Measurements from ENCODE around the gene HOXA2. TPM values are rescaled to one million over a fixed set of nuclear protein-coding genes. Genes with fewer than 3 reads are reported as not detected.
A peak's percentile ranks its signal among the peaks of the same experiment; 100 is the strongest.

HOXA2 gene
- total RNA-seq, 2 donors from 2014 or later, result not detected

GRCh38 chr7:27098578-27099451 lies 3.7 kb downstream of the HOXA2 start:
- H3K4me3 Mint-ChIP-seq, result peak overlapping the region; percentile 58 to 87
- peaks cover 1 to 10% of the 10 kb centered on the region in 2 donors for H3K36me3 Mint-ChIP-seq (ENCODE audit: insufficient read depth in 2 of 2)
- no peak for ATAC-seq (replicated peaks in 1 of 2)
- H3K9me3 Mint-ChIP-seq, result no peaks in the 10 kb centered on the region
- no peak overlapping the region for H3K27ac Mint-ChIP-seq
- DNase-seq, result no peak
- peaks cover 60% of the 10 kb centered on the region for H3K4me1 Mint-ChIP-seq (ENCODE audit: low read depth)
- H3K27me3 Mint-ChIP-seq (ENCODE audit: low read depth), result peaks cover 85% of the 10 kb centered on the region

GRCh38 chr7:27097686-27098577 lies 4.6 kb downstream of the HOXA2 start:
- H3K4me3 Mint-ChIP-seq, result peak overlapping the region; percentile 87 to 89
- DNase-seq, result no peak
- ATAC-seq (replicated peaks in 1 of 2), result no peak
- no peak overlapping the region for H3K27ac Mint-ChIP-seq
- H3K27me3 Mint-ChIP-seq (ENCODE audit: low read depth), result peaks cover 85% of the 10 kb centered on the region
- H3K4me1 Mint-ChIP-seq (ENCODE audit: low read depth), result peaks cover 56% of the 10 kb centered on the region
- peaks cover 1 to 10% of the 10 kb centered on the region in 2 donors for H3K36me3 Mint-ChIP-seq (ENCODE audit: insufficient read depth in 2 of 2)
- H3K9me3 Mint-ChIP-seq, result no peaks in the 10 kb centered on the region

- Mint-ChIP-seq H3K9me3 (no peaks in the 10 kb centered on the region), H3K27me3 (ENCODE audit: low read depth) (peaks cover 85% of the 10 kb centered on the region), H3K36me3 (ENCODE audit: insufficient read depth in 2 of 2) (peaks cover 0 to 10% of the 10 kb centered on the region in 2 donors), H3K4me1 (ENCODE audit: low read depth) (peaks cover 48% of the 10 kb centered on the region), H3K27ac (peak overlapping the region; percentile 11), H3K4me3 (peak overlapping the region; percentile 87 to 89)
- peak in 1 of 2 donors; percentile 37 for DNase-seq
- ATAC-seq (replicated peaks in 1 of 2), result peak in 1 of 2 donors; percentile 22
These were observed 5.5 kb downstream of the HOXA2 start for GRCh38 chr7:27096768-27097514.

GRCh38 chr7:27095897-27096767 lies 6.4 kb downstream of the HOXA2 start, which contains the start of gene HOXA1:
TSS of gene HOXA1 (minus strand) at chr7:27096000. CDS start at chr7:27095912, 88 bp downstream.
- H3K4me1 Mint-ChIP-seq (ENCODE audit: low read depth), result peaks cover 42% of the 10 kb centered on the region
- H3K4me3 Mint-ChIP-seq, result peak within 1 kb of the TSS; percentile 87 to 89
- DNase-seq (peak; percentile 82 to 85), ATAC-seq (replicated peaks in 1 of 2) (peak; percentile 88 to 89)
- H3K9me3 Mint-ChIP-seq, result no peaks in the 10 kb centered on the region
- peaks cover 0 to 10% of the 10 kb centered on the region in 2 donors for H3K36me3 Mint-ChIP-seq (ENCODE audit: insufficient read depth in 2 of 2)
- H3K27ac Mint-ChIP-seq, result peak within 1 kb of the TSS; percentile 73
- H3K27me3 Mint-ChIP-seq (ENCODE audit: low read depth), result peaks cover 85% of the 10 kb centered on the region

- peak overlapping the region; percentile 87 to 89 for H3K4me3 Mint-ChIP-seq
These were observed 7.2 kb downstream of the HOXA2 start for GRCh38 chr7:27095050-27095896.

GRCh38 chr7:27094304-27095049 lies 8.0 kb downstream of the HOXA2 start:
- no peak for ATAC-seq (replicated peaks in 1 of 2)
- H3K4me1 Mint-ChIP-seq (ENCODE audit: low read depth), result peaks cover 35% of the 10 kb centered on the region
- DNase-seq, result no peak
- peak overlapping the region; percentile 73 for H3K27ac Mint-ChIP-seq
- H3K36me3 Mint-ChIP-seq (ENCODE audit: insufficient read depth in 2 of 2), result peaks cover 0 to 10% of the 10 kb centered on the region in 2 donors
- H3K27me3 Mint-ChIP-seq (ENCODE audit: low read depth), result peaks cover 85% of the 10 kb centered on the region
- H3K9me3 Mint-ChIP-seq, result no peaks in the 10 kb centered on the region
- H3K4me3 Mint-ChIP-seq, result peak overlapping the region; percentile 87 to 89

More at GRCh38 chr7:27095050-27095896, 7.2 kb downstream of the HOXA2 start:
- Mint-ChIP-seq H3K9me3 (no peaks in the 10 kb centered on the region), H3K27me3 (ENCODE audit: low read depth) (peaks cover 85% of the 10 kb centered on the region), H3K36me3 (ENCODE audit: insufficient read depth in 2 of 2) (peaks cover 0 to 10% of the 10 kb centered on the region in 2 donors), H3K27ac (peak overlapping the region; percentile 73), H3K4me1 (ENCODE audit: low read depth) (peaks cover 42% of the 10 kb centered on the region)
- ATAC-seq (replicated peaks in 1 of 2) (peak; percentile 31 to 41), DNase-seq (peak; percentile 33 to 43)

- ATAC-seq (replicated peaks in 1 of 2) (no peak), DNase-seq (no peak)
- H3K27me3 Mint-ChIP-seq (ENCODE audit: low read depth), result peaks cover 85% of the 10 kb centered on the region
- H3K9me3 Mint-ChIP-seq, result peaks cover 0 to 2% of the 10 kb centered on the region in 2 donors
- H3K4me3 Mint-ChIP-seq, result no peak overlapping the region
- peaks cover 0 to 9% of the 10 kb centered on the region in 2 donors for H3K36me3 Mint-ChIP-seq (ENCODE audit: insufficient read depth in 2 of 2)
- H3K4me1 Mint-ChIP-seq (ENCODE audit: low read depth), result peaks cover 27% of the 10 kb centered on the region
- H3K27ac Mint-ChIP-seq, result no peak overlapping the region
These were observed 9.1 kb downstream of the HOXA2 start for GRCh38 chr7:27093184-27093895.

- peaks cover 0 to 9% of the 10 kb centered on the region in 2 donors for H3K36me3 Mint-ChIP-seq (ENCODE audit: insufficient read depth in 2 of 2)
- peaks cover 0 to 2% of the 10 kb centered on the region in 2 donors for H3K9me3 Mint-ChIP-seq
- H3K27me3 Mint-ChIP-seq (ENCODE audit: low read depth), result peaks cover 87% of the 10 kb centered on the region
- DNase-seq (no peak), ATAC-seq (replicated peaks in 1 of 2) (no peak)
- no peak overlapping the region for H3K4me3 Mint-ChIP-seq
- H3K4me1 Mint-ChIP-seq (ENCODE audit: low read depth), result peaks cover 24% of the 10 kb centered on the region
- H3K27ac Mint-ChIP-seq, result no peak overlapping the region
These were observed 9.7 kb downstream of the HOXA2 start for GRCh38 chr7:27092819-27093110.

- Mint-ChIP-seq H3K36me3 (ENCODE audit: insufficient read depth in 2 of 2) (peaks cover 0 to 9% of the 10 kb centered on the region in 2 donors), H3K27me3 (ENCODE audit: low read depth) (peaks cover 87% of the 10 kb centered on the region), H3K4me1 (ENCODE audit: low read depth) (peaks cover 18% of the 10 kb centered on the region), H3K4me3 (no peak overlapping the region), H3K27ac (no peak overlapping the region), H3K9me3 (peaks cover 0 to 2% of the 10 kb centered on the region in 2 donors)
- no peak for DNase-seq
- ATAC-seq (replicated peaks in 1 of 2), result no peak
These were observed 10.3 kb downstream of the HOXA2 start for GRCh38 chr7:27091941-27092818.

All from activated T-cell treated with anti-CD3 and anti-CD28 coated beads, Interleukin-2, amount 50 U/mL, for 72 hours (primary cell).